K562 (cell line): ENCODE measurements around the gene USP10. TPM values are rescaled to one million over a fixed set of nuclear protein-coding genes. Genes with fewer than 3 reads are reported as not detected.

ENCODE experiments used
- ARID2 ChIP-seq: fragments of 450-650 bp; IDR thresholded peaks from 2 replicates; pipeline ENCODE4 v1.6.1; 2017; ENCODE audit warnings: antibody characterized with exemption, mild to moderate bottlenecking
- ATF4 ChIP-seq: fragments of 450-650 bp; formaldehyde crosslinking; IDR thresholded peaks from 2 replicates; pipeline ENCODE4 v1.4.0; 2022; ENCODE audit warnings: mild to moderate bottlenecking, moderate library complexity
- BDP1 ChIP-seq: IDR thresholded peaks from 3 replicates; pipeline ENCODE4 v1.6.1; 2011; ENCODE audit not compliant: insufficient read length, insufficient read depth
- ELF1 ChIP-seq: fragments of 200-800 bp; sonication (Bioruptor generic); IDR thresholded peaks from 2 replicates; pipeline ENCODE4 v1.6.1; 2016; ENCODE audit warnings: missing genetic modification characterization, missing compliant biosample characterization
- MEF2A ChIP-seq: IDR thresholded peaks from 2 replicates; pipeline ENCODE4 v1.6.1; 2011; ENCODE audit warnings: low read depth, mild to moderate bottlenecking, low read length, moderate library complexity; ENCODE audit not compliant: control insufficient read depth
- MTA3 ChIP-seq: fragments of 450-650 bp; formaldehyde crosslinking; IDR thresholded peaks from 2 replicates; pipeline ENCODE4 v1.6.1; 2017; ENCODE audit warnings: mild to moderate bottlenecking, borderline replicate concordance
- NR2C2 ChIP-seq, 2 experiments: fragments of 200-800 bp in 1 of 2; sonication (Bioruptor generic) in 1 of 2; sonication (generic) in 1 of 2; formaldehyde crosslinking in 1 of 2; IDR thresholded peaks; 2 replicates each; pipeline versions ENCODE4 v1.6.1 to v1.8.0; 2016 to 2022; ENCODE audit warnings: mild to moderate bottlenecking in 1 of 2, missing compliant biosample characterization in 1 of 2, missing genetic modification characterization in 1 of 2, missing genetic modification reagents in 1 of 2
- NUFIP1 ChIP-seq: fragments of 450-650 bp; IDR thresholded peaks from 2 replicates; pipeline ENCODE4 v1.6.1; 2018; ENCODE audit not compliant: partially characterized antibody
- PRPF4 ChIP-seq: fragments of 200-400 bp; formaldehyde crosslinking; IDR thresholded peaks from one replicate; pipeline ENCODE4 v1.6.1; 2017; ENCODE audit warnings: low read length, low read depth, mild to moderate bottlenecking; ENCODE audit not compliant: insufficient read depth, poor library complexity, severe bottlenecking
- RFX7 ChIP-seq: fragments of 250-450 bp; sonication (Bioruptor Pico); IDR thresholded peaks from 2 replicates; pipeline ENCODE4 v1.5.1; 2021; ENCODE audit warnings: mild to moderate bottlenecking
- SMARCE1 ChIP-seq: fragments of 450-650 bp; IDR thresholded peaks from 2 replicates; pipeline ENCODE4 v1.7.1; 2016; ENCODE audit warnings: mild to moderate bottlenecking
- XRCC5 ChIP-seq: fragments of 200-400 bp; formaldehyde crosslinking; IDR thresholded peaks from 2 replicates; pipeline ENCODE4 v1.6.1; 2017; ENCODE audit warnings: low read depth, mild to moderate bottlenecking, low read length
- ZBTB7A ChIP-seq: IDR thresholded peaks from 2 replicates; pipeline ENCODE4 v1.6.1; 2011; ENCODE audit warnings: low read depth, mild to moderate bottlenecking, low read length, moderate library complexity, borderline replicate concordance; ENCODE audit not compliant: control insufficient read depth
- ZFP30 ChIP-seq: fragments of 250-450 bp; sonication (Bioruptor Pico); IDR thresholded peaks from 2 replicates; pipeline ENCODE4 v1.8.0; 2022; ENCODE audit warnings: moderate library complexity, mild to moderate bottlenecking, inconsistent platforms, borderline replicate concordance
- ZNF175 ChIP-seq: fragments of 200-800 bp; sonication (Bioruptor generic); IDR thresholded peaks from 2 replicates; pipeline ENCODE4 v1.6.1; 2016; ENCODE audit warnings: low read depth, mild to moderate bottlenecking, missing genetic modification characterization, missing compliant biosample characterization
- ZNF253 ChIP-seq: fragments of 250-450 bp; sonication (Bioruptor Pico); conservative IDR thresholded peaks from 2 replicates; pipeline ENCODE4 v1.6.1; 2021; ENCODE audit warnings: mild to moderate bottlenecking
- ZNF324 ChIP-seq: fragments of 250-450 bp; sonication (Bioruptor Pico); IDR thresholded peaks from 2 replicates; pipeline ENCODE4 v1.4.0; 2020; ENCODE audit warnings: mild to moderate bottlenecking
- ZNF408 ChIP-seq: fragments of 250-450 bp; sonication (Bioruptor Pico); IDR thresholded peaks from 2 replicates; pipeline ENCODE4 v1.4.0; 2020; ENCODE audit warnings: low read depth, mild to moderate bottlenecking, moderate library complexity
- ZNF444 ChIP-seq: fragments of 250-450 bp; sonication (Bioruptor Pico); IDR thresholded peaks from 2 replicates; pipeline ENCODE4 v1.4.0; 2020; ENCODE audit warnings: mild to moderate bottlenecking, moderate library complexity
- ZNF75A ChIP-seq: fragments of 450-650 bp; formaldehyde crosslinking; IDR thresholded peaks from 2 replicates; pipeline ENCODE4 v1.4.0; 2020; ENCODE audit warnings: mild to moderate bottlenecking
- ZZZ3 ChIP-seq: fragments of 450-650 bp; IDR thresholded peaks from 2 replicates; pipeline ENCODE4 v1.6.1; 2016; ENCODE audit warnings: antibody characterized with exemption, mild to moderate bottlenecking, moderate library complexity
- polyA plus RNA-seq, 8 experiments: library from polyadenylated mRNA; depleted of rRNA in 4 of 8; stranded (reverse) in 5 of 8; unstranded in 3 of 8; fragments of >200 nt; fragmentation: Nextera tagmentation in 2 of 8; fragmentation: Illumina TruSeq in 1 of 8; extraction: Ambion mirVana in 2 of 8; extraction: Trizol in 1 of 8; gene quantifications; 2 replicates each; pipeline versions ENCODE4 v1.2.1 to v1.2.3, GENCODE V29; 2011 to 2014; ENCODE audit warnings: inconsistent platforms in 1 of 8, missing spikeins in 1 of 8
- total RNA-seq, 7 experiments: library from RNA; depleted of rRNA in 6 of 7; stranded (reverse); fragments of >200 nt in 6 of 7; fragmentation: Illumina TruSeq in 2 of 7; extraction: Trizol in 2 of 7; gene quantifications; 2 replicates each; pipeline versions ENCODE4 v1.2.1 to v1.2.3, GENCODE V29; 2011 to 2021; ENCODE audit warnings: low replicate concordance in 1 of 7
- TF ChIP-seq, protein P1 (sequence below): sonication (generic); formaldehyde crosslinking; IDR thresholded peaks from 2 replicates; pipeline ENCODE4 v1.8.1; 2023; ENCODE audit warnings: mild to moderate bottlenecking, missing genetic modification reagents
- TF ChIP-seq, protein P2 (sequence below): fragments of 250-450 bp; sonication (Bioruptor Pico); IDR thresholded peaks from 2 replicates; pipeline ENCODE4 v1.8.0; 2021; ENCODE audit warnings: borderline replicate concordance, mild to moderate bottlenecking, moderate library complexity; ENCODE audit not compliant: poor library complexity, severe bottlenecking
- TF ChIP-seq, protein P3 (sequence below), 2 experiments: fragments of 450-650 bp in 1 of 2; sonication (generic) in 1 of 2; formaldehyde crosslinking; conservative IDR thresholded peaks; 2 replicates each; pipeline versions ENCODE4 v1.4.0 to v1.8.1; 2020 to 2022; ENCODE audit warnings: mild to moderate bottlenecking in 1 of 2, missing genetic modification reagents in 1 of 2

Gene USP10
- total and polyA plus RNA-seq, 9 of the 15 experiments (the other 6 are each of a cell fraction or from before 2014, with no cell fraction given) = 61.7 to 197 (median 116) TPM

DNA sequence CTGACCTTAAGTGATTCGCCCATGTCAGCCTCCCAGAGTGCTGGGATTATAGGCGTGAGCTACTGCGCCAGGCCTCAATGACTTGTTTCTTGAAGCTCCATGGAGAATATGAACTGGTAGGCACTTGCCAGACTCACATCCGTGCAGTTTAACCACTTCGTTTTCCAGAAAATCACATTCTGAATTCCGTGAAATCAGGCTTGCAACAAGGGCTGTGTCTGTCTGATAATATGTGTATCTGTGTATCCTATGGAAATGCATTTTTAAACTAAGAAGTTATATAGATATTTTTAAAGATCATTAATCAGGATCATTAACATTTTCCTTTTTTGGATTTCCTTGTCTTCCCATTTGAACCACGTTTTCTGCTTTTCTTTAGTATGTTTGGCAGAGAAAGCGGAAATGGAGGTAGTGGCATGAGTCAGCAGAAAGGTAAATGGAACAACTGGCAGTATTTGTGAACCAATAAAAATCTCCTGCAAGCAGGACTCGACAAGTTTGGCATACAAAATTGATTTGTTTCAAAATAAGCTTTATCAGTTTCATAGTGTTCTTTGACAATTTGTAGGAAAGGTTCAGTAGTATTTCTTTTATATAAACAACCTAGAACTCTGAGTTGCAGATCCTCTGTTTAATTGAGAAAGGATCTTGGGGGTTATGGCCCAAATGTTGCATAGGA is 33.0 kb downstream of the USP10 start (continued):
- TF ChIP-seq, protein P1, sequence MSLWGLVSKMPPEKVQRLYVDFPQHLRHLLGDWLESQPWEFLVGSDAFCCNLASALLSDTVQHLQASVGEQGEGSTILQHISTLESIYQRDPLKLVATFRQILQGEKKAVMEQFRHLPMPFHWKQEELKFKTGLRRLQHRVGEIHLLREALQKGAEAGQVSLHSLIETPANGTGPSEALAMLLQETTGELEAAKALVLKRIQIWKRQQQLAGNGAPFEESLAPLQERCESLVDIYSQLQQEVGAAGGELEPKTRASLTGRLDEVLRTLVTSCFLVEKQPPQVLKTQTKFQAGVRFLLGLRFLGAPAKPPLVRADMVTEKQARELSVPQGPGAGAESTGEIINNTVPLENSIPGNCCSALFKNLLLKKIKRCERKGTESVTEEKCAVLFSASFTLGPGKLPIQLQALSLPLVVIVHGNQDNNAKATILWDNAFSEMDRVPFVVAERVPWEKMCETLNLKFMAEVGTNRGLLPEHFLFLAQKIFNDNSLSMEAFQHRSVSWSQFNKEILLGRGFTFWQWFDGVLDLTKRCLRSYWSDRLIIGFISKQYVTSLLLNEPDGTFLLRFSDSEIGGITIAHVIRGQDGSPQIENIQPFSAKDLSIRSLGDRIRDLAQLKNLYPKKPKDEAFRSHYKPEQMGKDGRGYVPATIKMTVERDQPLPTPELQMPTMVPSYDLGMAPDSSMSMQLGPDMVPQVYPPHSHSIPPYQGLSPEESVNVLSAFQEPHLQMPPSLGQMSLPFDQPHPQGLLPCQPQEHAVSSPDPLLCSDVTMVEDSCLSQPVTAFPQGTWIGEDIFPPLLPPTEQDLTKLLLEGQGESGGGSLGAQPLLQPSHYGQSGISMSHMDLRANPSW (CRISPR knock-in tag) = no peak
- TF ChIP-seq ZZZ3 (no peak), NUFIP1 (no peak), ZNF175 (CRISPR knock-in tag) (peak; percentile 57; the same call in 1 of the 2 replicates), ZNF75A (CRISPR knock-in tag) (0 out of 2 replicates have a peak, but pooled peaks have one; percentile 6), NR2C2 (CRISPR knock-in tag; IDR thresholded peaks at IDR 0.05) (no peak), NR2C2 (tag; IDR thresholded peaks at IDR 0.05) (peak; percentile 55), XRCC5 (no peak), ZBTB7A (no peak), ZFP30 (no peak), RFX7 (CRISPR knock-in tag) (no peak), ZNF408 (CRISPR knock-in tag) (no peak), SMARCE1 (peak; percentile 86), ELF1 (peak; percentile 87), ZNF324 (CRISPR knock-in tag) (no peak), ARID2 (no peak), MEF2A (no peak), ZNF444 (no peak), ATF4 (CRISPR knock-in tag) (0 out of 2 replicates have a peak, but pooled peaks have one; percentile 28), BDP1 (no peak), MTA3 (peak; percentile 77), ZNF253 (CRISPR knock-in tag) (no peak), PRPF4 (no peak)
- TF ChIP-seq, protein P2, sequence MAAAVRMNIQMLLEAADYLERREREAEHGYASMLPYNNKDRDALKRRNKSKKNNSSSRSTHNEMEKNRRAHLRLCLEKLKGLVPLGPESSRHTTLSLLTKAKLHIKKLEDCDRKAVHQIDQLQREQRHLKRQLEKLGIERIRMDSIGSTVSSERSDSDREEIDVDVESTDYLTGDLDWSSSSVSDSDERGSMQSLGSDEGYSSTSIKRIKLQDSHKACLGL (CRISPR knock-in tag) = no peak
- TF ChIP-seq, protein P3, sequence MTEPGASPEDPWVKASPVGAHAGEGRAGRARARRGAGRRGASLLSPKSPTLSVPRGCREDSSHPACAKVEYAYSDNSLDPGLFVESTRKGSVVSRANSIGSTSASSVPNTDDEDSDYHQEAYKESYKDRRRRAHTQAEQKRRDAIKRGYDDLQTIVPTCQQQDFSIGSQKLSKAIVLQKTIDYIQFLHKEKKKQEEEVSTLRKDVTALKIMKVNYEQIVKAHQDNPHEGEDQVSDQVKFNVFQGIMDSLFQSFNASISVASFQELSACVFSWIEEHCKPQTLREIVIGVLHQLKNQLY (CRISPR knock-in tag; conservative IDR thresholded peaks at IDR 0.05) = no peak
